ENCODE data around the gene CERS3.

- TF ChIP-seq CTCF (IDR thresholded peaks at IDR 0.05) (no peak), EZH2 (IDR thresholded peaks at IDR 0.05; ENCODE audit: borderline replicate concordance, insufficient read depth, low read depth, low read length, poor library complexity, severe bottlenecking) (no peak)
These were observed 99.5 kb downstream of the CERS3 start for GRCh38 chr15:100429116-100429728.
